GM21786 (cell line): ENCODE results near the gene PLEKHN1.
"Not testable (repeated sequence)": the region's sequence is repeated elsewhere in the genome, so short reads cannot be mapped to it uniquely, and the experiment has no call there.

ENCODE experiments used
- ATAC-seq: cut with Tn5 transposase; IDR thresholded peaks from one replicate; pipeline ENCODE4 v1.9.1; 2021; ENCODE audit not compliant: unreplicated experiment

The PLEKHN1 gene

DNA sequence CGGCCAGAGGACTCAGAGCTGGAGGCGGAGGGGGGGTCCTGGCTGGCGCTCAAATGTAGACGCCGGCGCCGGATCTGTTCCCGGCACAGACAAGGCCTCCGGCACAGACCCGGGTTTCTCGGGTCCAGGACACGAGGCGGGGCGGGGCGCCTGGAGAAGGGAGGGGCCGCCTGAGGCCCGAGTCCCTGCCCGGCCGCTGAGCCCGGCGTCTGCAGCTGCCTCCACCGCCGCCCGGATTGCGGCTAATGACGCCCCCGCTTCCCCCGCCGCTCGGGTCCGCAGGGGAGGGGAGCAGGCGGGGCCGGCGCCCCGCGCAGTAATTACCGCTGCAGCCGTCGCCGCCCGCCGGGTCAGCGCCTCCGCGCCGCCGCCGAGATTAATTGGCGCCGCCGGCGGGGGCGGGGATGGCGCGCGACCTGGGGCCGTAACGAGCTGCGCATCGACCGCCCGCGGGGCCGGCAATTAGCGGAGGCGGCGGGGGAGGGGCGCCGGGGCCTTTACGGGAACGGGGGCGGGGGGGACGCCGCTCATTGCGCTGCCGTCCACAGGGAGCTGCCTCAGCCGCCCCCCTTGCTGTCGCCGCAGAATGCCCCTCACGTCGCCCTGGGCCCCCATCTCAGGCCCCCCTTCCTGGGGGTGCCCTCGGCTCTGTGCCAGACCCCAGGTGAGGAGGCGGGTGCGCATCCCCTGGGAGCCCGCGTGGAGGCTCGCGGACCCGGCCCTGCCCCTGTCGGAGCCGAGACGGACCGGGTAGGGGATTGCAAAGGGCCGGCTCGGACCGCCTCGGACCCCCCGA lies 24.5 kb upstream of the PLEKHN1 start:
- ATAC-seq, result no peak

DNA sequence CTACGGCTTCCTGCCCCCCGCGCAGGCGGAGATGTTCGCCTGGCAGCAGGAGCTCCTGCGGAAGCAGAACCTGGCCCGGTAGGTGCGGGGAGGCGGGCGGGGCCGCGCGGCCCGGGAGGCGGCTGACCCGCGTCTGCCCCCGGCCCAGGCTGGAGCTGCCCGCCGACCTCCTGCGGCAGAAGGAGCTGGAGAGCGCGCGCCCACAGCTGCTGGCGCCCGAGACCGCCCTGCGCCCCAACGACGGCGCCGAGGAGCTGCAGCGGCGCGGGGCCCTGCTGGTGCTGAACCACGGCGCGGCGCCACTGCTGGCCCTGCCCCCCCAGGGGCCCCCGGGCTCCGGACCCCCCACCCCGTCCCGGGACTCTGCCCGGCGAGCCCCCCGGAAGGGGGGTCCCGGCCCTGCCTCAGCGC lies 23.9 kb upstream of the PLEKHN1 start:
- ATAC-seq, result no peak

DNA sequence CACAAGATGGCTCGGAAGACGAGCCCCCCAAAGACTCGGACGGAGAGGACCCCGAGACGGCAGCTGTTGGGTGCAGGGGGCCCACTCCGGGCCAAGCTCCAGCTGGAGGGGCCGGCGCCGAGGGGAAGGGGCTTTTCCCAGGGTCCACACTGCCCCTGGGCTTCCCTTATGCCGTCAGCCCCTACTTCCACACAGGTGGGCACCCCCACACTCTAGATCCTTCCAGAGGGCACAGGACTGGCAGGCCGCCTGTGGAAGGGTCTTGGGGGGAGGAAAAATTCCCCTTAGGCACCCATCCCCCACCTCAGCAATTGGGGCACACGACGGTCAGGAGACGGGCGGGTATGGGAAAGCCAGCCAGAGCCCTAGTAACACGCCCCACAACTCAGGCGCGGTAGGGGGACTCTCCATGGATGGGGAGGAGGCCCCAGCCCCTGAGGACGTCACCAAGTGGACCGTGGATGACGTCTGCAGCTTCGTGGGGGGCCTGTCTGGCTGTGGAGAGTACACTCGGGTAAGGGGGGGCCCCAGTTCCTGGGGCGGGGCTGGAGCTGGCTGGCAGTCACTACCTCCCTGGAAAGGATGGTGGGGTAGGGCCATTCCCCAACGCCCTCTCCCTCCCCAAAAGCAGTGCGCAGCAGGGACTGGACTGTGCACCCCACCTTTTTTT lies 23.3 kb upstream of the PLEKHN1 start:
- ATAC-seq, result no peak

DNA sequence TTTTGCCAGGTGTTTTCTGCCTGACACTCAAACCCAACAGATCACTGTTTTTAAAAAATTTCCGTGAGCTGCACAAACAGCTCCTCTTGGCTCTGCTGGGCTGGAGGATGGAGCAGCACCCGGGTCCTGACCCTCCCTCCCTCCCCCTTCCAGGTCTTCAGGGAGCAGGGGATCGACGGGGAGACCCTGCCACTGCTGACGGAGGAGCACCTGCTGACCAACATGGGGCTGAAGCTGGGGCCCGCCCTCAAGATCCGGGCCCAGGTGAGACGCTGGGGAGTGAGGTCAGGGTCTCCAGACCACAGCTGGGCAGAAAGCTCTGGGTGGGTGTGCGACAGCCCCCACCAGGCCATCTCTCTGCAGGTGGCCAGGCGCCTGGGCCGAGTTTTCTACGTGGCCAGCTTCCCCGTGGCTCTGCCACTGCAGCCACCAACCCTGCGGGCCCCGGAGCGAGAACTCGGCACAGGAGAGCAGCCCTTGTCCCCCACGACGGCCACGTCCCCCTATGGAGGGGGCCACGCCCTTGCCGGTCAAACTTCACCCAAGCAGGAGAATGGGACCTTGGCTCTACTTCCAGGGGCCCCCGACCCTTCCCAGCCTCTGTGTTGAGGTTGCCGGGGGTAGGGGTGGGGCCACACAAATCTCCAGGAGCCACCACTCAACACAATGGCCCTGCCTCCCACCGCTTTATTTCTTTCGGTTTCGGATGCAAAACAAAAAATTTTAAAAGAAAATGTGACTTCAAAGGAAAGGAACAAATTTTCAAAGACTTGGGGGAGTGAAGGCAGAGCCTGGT lies 22.5 kb upstream of the PLEKHN1 start:
- ATAC-seq, result no peak

DNA sequence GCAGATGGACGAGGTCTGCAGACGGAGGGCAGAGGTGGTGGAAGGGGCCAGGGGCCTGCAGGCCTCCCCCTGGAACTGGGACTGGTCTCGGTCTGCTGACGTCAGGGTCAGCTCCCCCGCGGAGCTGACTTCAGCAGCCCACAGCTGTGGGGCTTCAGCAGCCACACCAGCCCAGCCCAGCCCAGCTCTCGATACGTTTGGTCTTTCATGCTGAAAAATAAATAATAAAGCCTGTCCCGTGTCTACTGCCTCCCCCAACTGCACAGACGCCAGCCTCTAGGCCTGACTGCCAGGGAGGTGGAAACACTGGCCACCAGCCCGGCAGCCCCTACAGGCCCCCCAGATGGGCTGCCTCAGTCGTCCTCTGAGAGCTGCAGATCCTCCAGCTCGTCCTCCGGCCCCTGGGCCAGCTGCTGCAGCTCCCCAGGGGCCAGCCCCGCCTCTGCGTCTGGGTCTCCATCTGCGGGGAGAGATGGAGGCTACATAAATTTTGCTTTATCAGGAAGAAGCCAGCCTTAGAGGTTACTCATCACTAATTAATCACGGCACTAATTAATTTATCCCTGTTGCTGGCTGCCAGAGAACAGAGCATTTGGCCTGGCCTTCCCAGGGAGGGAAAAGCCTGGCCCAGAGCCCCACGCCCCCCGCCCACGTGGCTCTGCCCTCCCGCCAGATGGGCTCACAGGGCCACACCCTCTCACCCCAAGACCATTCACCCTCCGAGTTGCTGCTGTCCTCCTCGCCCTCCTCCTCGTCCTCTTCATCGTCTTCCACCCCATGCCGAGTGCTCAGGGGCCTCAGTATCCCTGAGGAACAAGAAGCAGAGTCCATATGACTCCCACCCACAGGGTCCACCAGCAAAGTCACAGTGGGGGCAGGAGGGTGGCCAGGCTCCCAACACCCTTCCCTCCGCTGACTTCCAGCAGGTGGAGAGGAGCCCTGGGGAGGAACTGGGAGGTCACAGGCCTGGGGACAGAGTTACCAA lies 21.6 kb upstream of the PLEKHN1 start:
- ATAC-seq, result no peak

DNA sequence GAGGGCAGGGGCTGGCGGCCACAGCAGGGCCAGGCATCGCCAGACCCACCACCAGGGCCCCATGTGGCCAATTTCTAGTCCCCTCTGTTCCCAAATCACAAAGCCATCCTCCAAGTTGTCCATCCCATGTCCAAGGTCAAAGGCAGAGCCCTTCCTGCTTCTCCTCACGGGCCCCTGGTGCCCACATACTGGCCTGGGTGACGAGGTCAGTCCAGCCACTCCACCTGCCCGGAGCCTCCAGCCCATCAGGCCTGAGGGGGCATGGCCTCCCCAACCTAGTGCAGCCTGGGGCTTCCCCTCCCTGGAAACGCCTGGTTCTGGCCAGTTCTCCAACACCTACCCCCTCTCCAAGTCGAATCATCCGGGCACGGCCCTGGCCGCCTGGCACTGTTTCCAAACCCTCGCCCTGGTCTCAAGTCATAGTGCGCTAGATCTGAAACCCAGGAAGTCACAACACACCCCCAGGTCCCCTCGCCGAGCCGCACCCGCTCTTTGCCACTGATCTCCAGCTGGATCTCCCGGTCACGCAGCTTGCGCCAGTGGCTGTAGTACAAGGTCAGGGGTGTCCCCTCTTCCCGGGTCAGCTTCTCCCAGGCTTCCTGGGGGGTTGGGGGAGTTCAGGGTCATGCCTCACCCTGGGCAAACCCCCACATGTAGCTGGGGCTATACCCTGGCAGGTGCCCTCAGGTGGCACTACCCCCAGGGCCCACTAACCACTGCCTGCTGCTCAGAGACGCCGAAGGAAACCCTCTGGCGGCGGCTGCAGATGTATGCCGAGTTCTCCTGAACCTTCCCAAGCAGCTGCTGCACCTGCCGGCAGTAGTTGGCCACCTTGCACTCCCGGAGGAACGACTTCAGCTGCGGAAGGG lies 20.4 kb upstream of the PLEKHN1 start:
- no peak for ATAC-seq

DNA sequence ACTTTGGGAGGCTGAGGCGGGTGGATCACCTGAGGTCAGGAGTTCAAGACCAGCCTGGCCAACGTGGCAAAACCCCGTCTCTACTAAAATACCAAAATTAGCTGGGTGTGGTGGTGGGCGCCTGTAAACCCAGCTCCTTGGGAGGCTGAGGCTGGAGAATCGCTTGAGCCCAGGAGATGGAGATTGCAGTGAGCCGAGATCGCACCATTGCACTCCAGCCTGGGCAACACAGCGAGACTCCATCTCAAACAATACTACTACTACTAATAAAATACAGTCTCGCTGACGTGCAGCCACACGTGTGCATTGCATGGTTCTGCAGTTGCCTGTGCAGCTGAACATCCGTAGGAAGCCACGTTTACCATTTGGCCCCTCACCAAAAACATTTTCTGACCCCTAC lies 19.5 kb upstream of the PLEKHN1 start:
- not testable (repeated sequence) for ATAC-seq

DNA sequence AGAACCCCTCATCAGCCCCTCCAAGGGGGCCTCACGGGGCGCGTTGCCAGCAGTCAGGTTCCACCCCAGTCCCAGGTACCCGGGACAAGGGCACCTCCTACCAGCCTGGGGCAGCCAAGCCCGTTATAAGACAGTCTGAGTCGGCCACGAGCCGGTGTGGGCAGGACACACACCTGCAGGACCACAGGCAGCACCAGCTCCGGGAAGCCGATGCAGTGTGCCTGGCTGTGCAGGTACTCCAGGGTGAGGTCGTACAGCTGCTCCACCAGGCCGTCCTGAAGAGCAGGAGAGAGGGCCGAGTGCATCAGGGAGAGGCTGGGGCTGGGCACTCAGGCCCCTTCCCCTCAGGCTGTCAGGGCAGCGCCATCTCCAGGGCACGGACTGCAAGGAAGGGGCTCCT lies 18.3 kb upstream of the PLEKHN1 start:
- no peak for ATAC-seq

DNA sequence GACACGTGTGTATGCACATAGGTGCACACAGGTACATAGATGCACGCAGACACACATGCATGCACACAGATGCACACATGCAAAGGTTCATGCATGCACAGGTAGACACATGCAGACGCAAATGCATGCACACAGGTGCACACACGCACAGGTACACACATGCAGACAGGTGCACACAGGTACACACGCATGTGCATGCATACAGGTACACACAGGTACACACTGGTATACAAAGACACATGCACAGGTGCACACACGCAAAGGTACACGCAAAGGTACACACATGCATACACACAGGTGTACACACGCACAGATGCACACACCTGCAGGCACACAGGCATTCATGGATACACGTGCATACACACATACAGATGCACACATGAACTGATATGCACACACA lies 16.0 kb upstream of the PLEKHN1 start:
- ATAC-seq, result no peak

DNA sequence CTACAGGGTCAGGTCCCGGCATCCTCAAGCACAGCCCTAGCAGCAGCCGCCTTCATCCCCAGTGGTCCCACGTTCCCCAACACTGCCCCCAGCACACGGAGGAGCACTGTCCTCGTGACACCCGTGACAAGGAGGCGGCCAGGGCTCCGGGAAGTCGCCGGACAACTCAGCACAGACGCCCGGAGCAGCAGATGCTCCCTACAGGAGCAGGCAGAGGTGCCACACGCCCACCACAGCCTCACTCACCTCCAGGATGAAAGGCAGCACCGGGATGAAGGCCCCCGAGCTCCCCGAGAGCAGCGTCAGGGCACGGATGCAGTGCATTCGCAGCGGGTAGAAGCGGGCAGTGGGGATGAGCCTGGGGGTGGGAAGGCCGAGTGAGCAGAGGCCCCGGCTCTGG lies 15.4 kb upstream of the PLEKHN1 start:
- no peak for ATAC-seq

DNA sequence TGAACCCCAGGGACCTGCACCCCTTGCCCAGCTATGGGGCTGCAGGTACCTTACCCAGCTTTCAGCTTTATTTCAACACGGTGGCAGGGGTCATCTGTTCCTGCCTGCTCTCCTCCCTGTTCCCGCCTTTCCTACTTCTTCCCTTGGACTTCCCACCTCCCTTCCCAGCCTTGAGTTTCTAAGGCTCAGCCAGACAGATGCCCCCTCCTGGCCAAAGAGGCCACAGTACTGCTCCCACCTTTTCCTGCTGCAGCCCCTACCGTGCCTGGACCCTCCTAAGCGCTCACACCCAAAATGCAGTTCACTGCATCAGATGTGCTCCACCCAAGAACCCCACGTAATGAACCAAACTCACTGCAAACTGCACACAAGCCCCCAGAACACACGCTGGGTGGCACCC lies 14.9 kb upstream of the PLEKHN1 start:
- no peak for ATAC-seq

DNA sequence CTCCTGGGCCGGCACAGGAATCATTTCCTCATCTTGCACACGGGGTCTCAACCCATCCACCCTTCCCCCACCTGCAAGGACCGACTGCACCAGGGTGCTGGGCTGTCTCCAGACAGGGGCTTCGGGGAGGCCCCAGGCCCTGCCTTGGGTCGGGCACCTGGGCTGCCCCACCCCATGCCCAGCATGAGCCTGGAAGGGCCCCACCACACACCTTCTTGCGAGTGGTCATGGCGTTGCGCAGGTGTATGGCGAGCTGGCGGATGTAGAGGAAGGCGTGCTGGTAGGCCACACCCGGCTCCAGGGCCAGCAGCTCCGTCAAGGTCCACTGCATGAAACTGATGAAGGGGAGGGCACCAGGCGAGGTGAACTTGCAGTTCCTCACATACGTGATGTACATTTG lies 14.1 kb upstream of the PLEKHN1 start:
- ATAC-seq, result no peak

DNA sequence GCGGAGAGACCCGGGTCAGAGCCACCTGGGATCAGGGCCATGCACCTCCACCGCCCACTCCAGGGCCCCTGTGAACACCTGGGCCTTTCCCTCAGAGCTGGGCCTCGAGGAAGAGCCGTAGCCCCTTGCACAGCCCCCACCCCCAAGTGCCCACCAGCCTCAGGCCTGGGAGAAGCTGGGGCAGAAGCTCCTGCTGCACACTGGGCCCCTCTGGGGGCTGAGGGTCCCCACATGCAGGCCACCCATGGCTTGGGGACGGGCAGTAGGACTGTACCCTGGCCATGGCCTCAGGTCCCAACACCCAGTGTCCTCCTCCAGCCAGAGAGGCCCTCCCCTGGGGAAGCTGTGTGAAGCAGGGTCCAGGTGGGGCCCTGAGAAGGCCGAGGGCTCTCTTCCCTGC lies 13.7 kb upstream of the PLEKHN1 start:
- ATAC-seq, result no peak

DNA sequence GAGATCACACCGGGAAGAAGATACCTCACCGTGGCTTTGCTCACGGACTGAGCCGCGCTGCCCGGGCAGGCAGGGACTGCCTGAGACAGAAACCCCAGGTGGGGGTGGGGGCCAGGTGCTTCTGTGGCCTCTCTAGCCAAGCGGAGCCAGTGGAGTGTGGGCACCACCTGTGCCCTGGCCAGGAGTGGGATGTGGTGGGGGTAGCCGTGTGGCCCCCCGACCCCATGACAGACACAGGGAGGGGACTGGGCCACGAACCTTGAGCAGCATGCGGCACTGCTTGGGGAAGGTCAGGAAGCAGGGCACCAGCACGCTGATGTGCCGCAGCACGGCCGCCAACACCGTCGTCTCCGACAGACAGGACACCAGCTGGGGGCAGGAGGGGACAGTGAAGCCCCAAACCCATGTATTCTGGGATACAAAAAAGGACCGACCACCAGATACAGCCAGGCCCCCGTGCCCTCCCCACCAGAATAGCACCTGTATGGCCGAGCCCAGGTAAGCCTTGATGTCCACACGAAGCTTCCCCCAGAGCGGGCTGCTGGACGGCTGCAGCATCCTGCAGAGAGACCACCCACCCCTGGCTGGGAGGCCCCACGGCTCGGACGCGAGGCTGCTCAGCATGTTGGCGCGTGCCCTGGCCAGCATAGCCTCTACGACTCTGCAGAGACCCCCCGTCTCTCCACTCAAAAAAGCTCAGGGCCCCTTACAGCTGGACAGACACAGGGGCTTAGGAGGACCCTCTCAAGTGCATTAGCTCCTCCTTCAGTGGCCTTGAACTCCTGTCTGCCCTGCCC lies 12.6 kb upstream of the PLEKHN1 start:
- ATAC-seq, result no peak

DNA sequence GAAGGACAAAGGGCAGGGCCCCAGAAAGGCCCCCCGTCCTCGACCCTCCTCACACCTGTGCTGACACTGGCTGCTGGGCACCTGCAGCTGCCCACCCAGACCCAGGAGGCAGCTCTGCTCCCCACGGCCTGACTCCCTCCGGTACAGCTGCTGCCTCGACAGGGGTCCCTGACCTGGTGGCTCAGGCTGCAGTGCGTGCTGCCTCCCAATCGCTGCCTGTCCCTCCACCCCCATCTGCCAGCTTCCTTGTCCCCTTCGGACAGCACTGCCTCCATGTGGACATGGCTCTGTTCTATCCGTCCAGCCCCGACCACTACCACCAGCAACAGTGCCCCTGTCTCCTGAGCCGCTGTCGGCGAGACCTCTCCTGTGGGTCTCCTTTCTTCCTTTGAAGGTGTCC lies 11.4 kb upstream of the PLEKHN1 start:
- ATAC-seq, result no peak

DNA sequence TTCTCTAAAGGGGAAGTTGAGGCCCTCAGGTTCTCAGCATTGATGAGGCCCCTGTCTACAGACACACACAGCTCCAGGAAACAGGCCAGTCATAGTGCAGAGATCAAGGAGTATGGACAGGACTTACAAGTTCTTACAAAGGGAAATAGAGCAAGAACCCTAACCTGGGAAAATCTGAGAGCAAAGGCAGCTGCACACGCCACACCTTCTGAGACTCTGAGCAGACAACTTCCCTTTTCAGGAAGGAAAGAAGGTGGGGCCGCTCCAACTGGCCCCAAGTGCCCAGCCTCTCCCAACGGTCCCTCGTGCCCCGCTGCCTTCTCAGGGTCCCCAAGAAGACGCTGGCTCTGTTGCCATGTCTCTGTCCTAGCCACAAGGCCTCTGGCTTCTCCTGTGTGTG lies 10.8 kb upstream of the PLEKHN1 start:
- ATAC-seq, result no peak

DNA sequence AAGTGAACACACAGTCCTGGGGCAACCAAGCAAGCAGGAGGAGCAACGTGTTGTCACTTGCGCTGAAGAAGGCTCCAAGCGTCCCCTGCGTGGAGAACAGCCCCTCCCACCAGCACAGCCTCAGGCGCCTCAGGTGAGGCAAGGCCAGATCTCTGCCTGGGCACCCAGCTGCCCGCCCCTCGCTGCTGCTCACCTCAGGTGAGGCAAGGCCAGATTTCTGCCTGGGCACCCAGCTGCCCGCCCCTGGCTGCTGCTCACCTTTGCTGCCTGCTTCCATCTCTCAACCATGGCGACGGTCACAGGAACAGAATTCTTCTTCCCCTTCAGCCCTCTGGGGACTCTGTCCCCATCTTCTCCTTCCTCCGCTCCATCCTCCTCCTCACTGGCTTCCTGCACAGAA lies 9.6 kb upstream of the PLEKHN1 start:
- ATAC-seq, result no peak

DNA sequence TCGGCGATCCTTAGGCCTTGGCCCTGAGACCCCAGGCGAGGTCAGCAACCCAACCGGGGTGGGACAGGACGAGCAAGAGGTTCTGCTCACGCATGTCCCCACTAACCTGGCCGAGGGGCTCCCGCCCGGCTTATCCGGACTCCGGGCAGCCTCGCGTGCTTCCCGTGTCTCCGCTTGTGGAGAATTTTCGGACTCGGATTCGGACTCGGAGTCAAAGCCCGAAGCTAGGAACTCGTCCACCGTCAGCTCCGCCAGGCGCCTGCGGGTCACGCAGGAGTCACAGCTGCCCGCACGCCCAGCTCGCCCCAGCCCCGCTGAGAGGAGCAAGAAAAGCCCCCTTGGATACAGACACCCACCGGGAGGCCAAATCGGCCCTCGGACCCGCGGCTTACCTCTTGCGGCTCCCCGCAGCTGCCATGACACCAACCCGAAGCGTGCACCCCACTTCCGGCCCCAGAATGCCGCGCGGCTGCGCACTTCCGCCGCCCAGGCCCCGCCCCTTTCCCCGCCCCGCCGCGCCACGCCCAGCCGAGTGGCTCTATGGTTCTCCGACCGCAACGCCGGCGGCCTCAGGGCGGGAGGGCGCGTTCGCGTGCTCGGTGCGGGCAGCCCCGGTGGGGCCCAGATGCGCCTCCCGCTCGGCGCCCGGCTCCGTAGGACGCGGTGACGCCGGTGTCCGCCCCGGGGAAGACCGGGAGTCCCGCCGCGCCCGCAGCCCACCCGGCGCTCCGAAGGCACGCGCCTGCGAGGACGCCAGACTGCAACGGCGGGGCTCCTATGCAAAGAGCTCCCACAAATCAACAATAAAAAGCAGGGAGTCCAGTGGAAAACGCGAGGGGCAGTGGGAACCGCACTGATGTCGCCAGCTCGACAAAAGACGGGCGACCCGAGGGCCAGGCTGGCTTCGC lies 7.2 kb upstream of the PLEKHN1 start, which contains the start of gene NOC2L:
TSS of gene NOC2L (minus strand) at position 434 of the 908 bp plus-strand sequence. CDS start at position 418, 16 bp downstream.
- peak; percentile 75 for ATAC-seq
